Measurements from ENCODE around the gene SNAPC4. TPM values are rescaled to one million over a fixed set of nuclear protein-coding genes. Genes with fewer than 3 reads are reported as not detected.

Gene SNAPC4
- total and polyA plus RNA-seq, 12 donors: 3.0 to 8.3 (median 4.7) TPM

GRCh38 chr9:136434580-136435169 is 34.7 kb upstream of the SNAPC4 start:
- Histone ChIP-seq H3K9me3 (no peaks in the 10 kb centered on the region), H3K4me3 (no peak overlapping the region), H3K27ac (no peak overlapping the region), H3K36me3 (peaks cover 0 to 61% (median 9%) of the 10 kb centered on the region in 9 donors), H3K4me1 (peaks cover 18 to 37% (median 31%) of the 10 kb centered on the region in 9 donors), H3K27me3 (no peaks in the 10 kb centered on the region)
- 91 to 94% methylated on average over 17 of the region's 17 CpGs for WGBS, 2 donors
- intact Hi-C loops (cut with DNase I): no loop called here
- no peak for DNase-seq
- no peak for TF ChIP-seq CTCF (IDR thresholded peaks at IDR 0.05)
- no peak for ATAC-seq

GRCh38 chr9:136433849-136434579 is 34.0 kb upstream of the SNAPC4 start:
- Histone ChIP-seq H3K4me1 (peaks cover 18 to 37% (median 29%) of the 10 kb centered on the region in 9 donors), H3K36me3 (peaks cover 3 to 68% (median 9%) of the 10 kb centered on the region in 9 donors), H3K27ac (no peak overlapping the region), H3K27me3 (no peaks in the 10 kb centered on the region), H3K9me3 (no peaks in the 10 kb centered on the region), H3K4me3 (no peak overlapping the region)
- no peak for DNase-seq
- intact Hi-C loops (cut with DNase I): no loop called here
- 91 to 92% methylated on average over 29 to 37 of the region's 37 CpGs for WGBS, 2 donors
- ATAC-seq: no peak
- no peak for TF ChIP-seq CTCF (IDR thresholded peaks at IDR 0.05)

GRCh38 chr9:136433043-136433715 is 33.2 kb upstream of the SNAPC4 start:
- H3K36me3 ChIP-seq: peaks cover 3 to 76% (median 9%) of the 10 kb centered on the region in 9 donors
- H3K4me3 ChIP-seq: no peak overlapping the region
- 96 to 97% methylated on average over 36 of the region's 36 CpGs for WGBS, 2 donors
- no peaks in the 10 kb centered on the region for H3K9me3 ChIP-seq
- no peak for TF ChIP-seq CTCF (IDR thresholded peaks at IDR 0.05)
- no peak for DNase-seq
- H3K27me3 ChIP-seq: no peaks in the 10 kb centered on the region
- H3K4me1 ChIP-seq: peaks cover 18 to 31% (median 21%) of the 10 kb centered on the region in 9 donors
- intact Hi-C loops (cut with DNase I): no loop called here
- ATAC-seq: no peak
- H3K27ac ChIP-seq: no peak overlapping the region

- H3K27ac ChIP-seq: no peak overlapping the region
- DNase-seq (no peak), ATAC-seq (no peak)
- WGBS, 2 donors: 96% methylated on average over 26 of the region's 26 CpGs
- no peaks in the 10 kb centered on the region for H3K9me3 ChIP-seq
- no peaks in the 10 kb centered on the region for H3K27me3 ChIP-seq
- H3K4me3 ChIP-seq: no peak overlapping the region
- H3K36me3 ChIP-seq: peaks cover 3 to 80% (median 9%) of the 10 kb centered on the region in 9 donors
- H3K4me1 ChIP-seq: peaks cover 12 to 25% (median 15%) of the 10 kb centered on the region in 9 donors
- no peak for TF ChIP-seq CTCF (IDR thresholded peaks at IDR 0.05)
- intact Hi-C loops (cut with DNase I): no loop called here
Measured at GRCh38 chr9:136432591-136432990, 32.6 kb upstream of the SNAPC4 start.

All from heart right ventricle (tissue), 16 donors.